ENCODE results near the gene TMEM234.

DNA sequence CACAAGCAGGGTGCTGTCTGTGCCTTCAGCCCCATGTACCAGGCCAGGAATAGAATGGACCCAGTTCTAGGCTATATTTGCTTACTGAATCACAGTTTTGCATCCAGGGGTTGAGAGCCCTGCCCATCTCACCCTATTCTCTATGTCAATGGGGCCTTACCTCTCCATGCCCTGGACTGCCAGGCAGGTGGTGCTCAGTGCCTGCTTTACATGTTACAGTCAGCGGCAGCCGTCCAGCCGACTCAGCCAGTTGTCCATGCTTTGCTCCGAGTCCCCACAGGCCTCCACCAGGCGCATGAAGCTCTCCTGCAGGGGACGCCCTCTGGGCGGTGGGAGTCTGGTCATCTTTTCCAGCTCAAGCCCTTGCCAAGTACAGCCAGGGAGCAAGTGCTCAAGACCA is 12.6 kb upstream of the TMEM234 start:
- TF ChIP-seq, protein P1, sequence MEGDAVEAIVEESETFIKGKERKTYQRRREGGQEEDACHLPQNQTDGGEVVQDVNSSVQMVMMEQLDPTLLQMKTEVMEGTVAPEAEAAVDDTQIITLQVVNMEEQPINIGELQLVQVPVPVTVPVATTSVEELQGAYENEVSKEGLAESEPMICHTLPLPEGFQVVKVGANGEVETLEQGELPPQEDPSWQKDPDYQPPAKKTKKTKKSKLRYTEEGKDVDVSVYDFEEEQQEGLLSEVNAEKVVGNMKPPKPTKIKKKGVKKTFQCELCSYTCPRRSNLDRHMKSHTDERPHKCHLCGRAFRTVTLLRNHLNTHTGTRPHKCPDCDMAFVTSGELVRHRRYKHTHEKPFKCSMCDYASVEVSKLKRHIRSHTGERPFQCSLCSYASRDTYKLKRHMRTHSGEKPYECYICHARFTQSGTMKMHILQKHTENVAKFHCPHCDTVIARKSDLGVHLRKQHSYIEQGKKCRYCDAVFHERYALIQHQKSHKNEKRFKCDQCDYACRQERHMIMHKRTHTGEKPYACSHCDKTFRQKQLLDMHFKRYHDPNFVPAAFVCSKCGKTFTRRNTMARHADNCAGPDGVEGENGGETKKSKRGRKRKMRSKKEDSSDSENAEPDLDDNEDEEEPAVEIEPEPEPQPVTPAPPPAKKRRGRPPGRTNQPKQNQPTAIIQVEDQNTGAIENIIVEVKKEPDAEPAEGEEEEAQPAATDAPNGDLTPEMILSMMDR (IDR thresholded peaks at IDR 0.05; ENCODE audit: control extremely low read depth in 1 of 3, insufficient read depth in 1 of 3, low read depth in 1 of 3, low read length in 3 of 3): no peak
- TF ChIP-seq BACH1 (IDR thresholded peaks at IDR 0.05; ENCODE audit: low read length) (no peak), POLR2A (IDR thresholded peaks at IDR 0.05; ENCODE audit: control extremely low read depth in 1 of 2, low read depth in 2 of 2, low read length in 2 of 2) (no peak), EP300 (IDR thresholded peaks at IDR 0.05; ENCODE audit: borderline replicate concordance in 1 of 2, low read depth in 2 of 2, low read length in 2 of 2) (no peak), JUND (IDR thresholded peaks at IDR 0.05; ENCODE audit: low read length) (no peak), EZH2 (IDR thresholded peaks at IDR 0.05; ENCODE audit: low read depth, low read length, severe bottlenecking) (no peak), CREB1 (IDR thresholded peaks at IDR 0.05) (no peak), RAD21 (IDR thresholded peaks at IDR 0.05 in 1 of 2, conservative IDR thresholded peaks at IDR 0.05 in 1 of 2; ENCODE audit: low read depth in 2 of 2, low read length in 2 of 2) (peak in 1 of 2 experiments; percentile 23; a peak in 1 of 4 replicates), SIX5 (IDR thresholded peaks at IDR 0.05; ENCODE audit: low read depth, low read length) (no peak), HDAC6 (IDR thresholded peaks at IDR 0.05; ENCODE audit: low read depth, low read length) (no peak), TAF1 (IDR thresholded peaks at IDR 0.05; ENCODE audit: low read depth, low read length) (no peak)
- TF ChIP-seq, protein P2, sequence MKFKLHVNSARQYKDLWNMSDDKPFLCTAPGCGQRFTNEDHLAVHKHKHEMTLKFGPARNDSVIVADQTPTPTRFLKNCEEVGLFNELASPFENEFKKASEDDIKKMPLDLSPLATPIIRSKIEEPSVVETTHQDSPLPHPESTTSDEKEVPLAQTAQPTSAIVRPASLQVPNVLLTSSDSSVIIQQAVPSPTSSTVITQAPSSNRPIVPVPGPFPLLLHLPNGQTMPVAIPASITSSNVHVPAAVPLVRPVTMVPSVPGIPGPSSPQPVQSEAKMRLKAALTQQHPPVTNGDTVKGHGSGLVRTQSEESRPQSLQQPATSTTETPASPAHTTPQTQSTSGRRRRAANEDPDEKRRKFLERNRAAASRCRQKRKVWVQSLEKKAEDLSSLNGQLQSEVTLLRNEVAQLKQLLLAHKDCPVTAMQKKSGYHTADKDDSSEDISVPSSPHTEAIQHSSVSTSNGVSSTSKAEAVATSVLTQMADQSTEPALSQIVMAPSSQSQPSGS (IDR thresholded peaks at IDR 0.05; ENCODE audit: low read length): no peak
- TF ChIP-seq, protein P3, sequence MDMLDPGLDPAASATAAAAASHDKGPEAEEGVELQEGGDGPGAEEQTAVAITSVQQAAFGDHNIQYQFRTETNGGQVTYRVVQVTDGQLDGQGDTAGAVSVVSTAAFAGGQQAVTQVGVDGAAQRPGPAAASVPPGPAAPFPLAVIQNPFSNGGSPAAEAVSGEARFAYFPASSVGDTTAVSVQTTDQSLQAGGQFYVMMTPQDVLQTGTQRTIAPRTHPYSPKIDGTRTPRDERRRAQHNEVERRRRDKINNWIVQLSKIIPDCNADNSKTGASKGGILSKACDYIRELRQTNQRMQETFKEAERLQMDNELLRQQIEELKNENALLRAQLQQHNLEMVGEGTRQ (IDR thresholded peaks at IDR 0.05; ENCODE audit: low read length): no peak

Measured in H1 (cell line).